Activated naive CD4-positive, alpha-beta T cell treated with Interleukin-2 at 50 U/mL for 16 hours (primary cell): Measurements from ENCODE around the gene SCIN.
"Not testable (repeated sequence)": the region's sequence is repeated elsewhere in the genome, so short reads cannot be mapped to it uniquely, and the experiment has no call there.

Experiments
- DNase-seq: peaks from one replicate; pipeline ENCODE4 v3.0.0-alpha.2; 2020

SCIN gene

DNA sequence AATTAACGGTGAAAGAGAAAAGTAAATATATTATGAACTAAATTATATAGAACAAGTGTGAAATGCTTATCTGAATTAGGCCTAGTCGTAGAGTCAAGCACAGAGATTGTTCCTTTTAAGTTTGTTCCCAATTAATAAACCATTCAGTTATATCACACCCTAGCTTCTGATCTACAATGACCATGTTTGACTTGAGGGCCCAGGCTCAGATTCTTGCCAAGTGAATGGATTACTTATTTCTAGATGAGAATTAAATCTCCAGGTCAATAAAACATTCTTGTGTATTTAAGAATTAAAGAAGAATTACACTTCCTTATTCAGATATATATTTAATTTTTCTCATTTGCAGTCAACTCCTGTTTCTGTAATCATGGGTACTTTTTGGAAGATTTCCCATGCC lies 79.6 kb downstream of the SCIN start:
- DNase-seq: no peak

DNA sequence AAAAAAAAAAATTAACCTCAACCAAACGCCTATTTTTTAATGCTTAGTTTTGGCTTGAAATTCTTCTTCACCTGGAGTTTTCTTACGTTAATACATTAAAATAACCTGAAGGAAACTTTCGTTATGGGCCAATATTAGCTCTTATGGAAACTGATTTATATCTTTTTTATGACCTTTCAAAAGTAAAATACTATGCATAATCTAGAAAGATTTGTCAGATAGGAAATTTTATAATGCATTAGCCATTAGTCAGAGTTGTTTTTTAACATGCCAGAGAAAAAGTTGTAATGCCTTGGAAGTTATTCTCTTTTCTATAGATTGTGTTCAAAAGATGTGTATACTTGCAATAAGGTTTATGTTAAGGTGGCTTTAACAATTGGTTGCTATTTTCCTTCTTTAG lies 82.6 kb downstream of the SCIN start:
- no peak for DNase-seq

DNA sequence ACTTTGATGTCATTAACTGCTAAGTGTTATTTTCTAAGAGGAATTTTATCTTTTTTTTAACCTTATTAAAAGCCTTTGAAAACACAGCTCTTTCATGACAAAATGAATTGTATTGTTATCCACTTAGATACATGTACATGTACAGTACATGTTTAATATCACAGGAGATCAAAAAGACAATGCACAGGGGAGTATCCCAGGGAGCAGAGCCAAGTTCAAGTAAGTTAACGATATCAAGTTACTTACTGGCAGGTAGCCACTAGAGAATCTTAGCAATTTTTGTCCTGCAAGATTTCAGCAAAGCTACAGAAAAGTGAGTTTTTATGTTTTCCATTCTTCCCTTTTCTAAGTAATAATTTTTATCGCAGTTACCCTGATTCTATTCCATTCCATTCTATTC lies 83.0 kb downstream of the SCIN start:
- no peak for DNase-seq

DNA sequence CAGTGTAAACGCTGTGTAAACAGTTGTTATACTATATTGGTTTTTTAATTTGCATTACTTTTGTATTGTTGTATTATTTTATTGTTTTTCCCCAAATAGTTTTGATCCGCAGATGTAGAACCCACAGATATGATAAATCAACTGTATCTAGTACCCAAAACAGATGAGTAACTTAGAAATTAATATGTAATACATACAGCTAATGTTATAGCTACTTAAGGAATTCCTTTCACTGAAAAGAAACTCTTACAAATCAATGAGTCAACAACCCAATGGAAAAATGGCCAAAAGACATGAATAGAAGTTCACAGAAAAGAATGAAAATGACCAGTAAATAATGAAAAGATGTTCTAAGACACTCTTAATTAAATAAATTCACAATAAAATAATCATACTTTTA lies 84.6 kb downstream of the SCIN start:
- DNase-seq: no peak

DNA sequence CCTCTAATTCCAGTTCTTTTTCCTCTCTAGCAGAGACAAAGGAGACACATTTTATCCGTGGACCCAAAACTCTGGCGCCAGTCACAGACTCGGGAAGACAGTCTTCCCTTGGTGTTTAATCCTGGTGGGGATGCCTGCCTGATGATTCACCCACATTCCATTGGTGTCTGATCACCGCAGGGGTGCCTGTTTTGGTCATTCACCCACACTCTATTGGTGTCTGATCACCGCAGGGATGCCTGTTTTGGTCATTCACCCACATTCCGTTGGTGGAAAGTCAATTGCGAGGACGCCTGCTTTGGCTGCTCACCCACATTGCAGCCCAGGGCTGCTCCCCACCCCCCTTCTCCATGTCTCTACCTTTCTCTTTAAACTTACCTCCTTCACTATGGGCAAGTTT lies 89.9 kb downstream of the SCIN start:
- DNase-seq: not testable (repeated sequence)

DNA sequence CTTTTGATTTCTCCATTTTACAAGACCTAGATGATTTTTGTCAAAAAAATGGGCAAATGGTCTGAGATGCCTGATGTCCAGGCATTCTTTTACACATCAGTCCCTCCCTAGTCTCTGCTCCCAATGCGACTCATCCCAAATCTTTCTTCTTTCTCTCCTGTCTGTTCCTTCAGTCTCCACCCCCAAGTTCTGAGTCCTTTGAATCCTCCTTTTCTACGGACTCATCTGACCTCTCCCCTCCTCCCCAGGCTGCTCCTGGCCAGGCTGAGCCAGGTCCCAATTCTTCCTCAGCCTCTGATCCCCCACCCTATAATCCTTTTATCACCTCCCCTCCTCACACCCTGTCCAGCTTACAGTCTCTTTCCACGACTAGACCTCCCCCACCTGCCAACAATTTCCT lies 90.5 kb downstream of the SCIN start:
- DNase-seq: not testable (repeated sequence)

DNA sequence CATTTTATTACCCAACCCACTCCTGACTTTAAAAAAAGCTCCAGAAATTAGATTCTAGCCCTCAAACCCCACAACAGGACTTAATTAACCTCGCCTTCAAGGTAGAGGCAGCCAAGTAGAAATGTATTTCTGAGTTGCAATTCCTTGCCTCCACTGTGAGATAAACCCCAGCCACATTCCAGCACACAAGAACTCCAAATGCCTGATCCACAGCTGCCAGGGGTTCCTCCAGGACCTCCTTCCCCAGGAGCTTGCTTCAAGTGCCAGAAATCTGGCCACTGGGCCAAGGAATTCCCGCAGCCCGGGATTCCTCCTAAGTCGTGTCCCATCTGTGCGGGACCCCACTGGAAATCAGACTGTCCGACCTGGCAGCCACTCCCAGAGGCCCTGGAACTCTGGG lies 91.1 kb downstream of the SCIN start:
- DNase-seq: no peak

DNA sequence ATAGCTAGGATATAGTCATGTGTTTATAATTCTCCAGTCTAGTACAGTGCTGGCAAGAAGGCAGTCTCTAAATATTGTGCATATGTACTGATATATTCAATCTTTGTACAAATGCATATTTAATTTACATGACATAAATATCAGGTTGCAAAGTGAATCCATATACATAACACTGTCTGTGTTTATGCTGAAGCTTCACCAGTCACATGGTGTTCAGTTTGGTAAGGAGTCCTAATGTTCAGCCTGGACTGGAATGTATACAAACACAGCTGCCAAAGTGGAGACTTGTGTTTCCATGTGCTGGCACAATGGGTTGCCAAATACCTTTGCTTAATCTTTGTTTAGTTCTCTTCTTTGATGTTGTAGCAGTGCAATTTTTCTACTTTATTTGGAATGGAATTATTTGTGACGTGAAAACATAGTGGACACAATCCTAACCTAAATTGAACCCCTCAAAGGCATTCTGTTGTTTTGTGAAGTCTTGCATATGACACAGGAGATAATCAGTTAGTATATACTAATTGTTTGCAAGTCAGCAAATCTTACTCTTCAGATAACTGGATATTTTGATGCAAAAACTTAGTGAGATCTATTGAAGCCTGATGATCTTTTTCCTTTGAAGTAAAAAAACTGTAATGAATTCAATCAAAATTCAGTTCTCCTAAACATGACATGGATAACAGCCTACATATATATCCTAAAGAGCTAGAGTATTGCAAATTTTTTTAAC lies 99.6 kb downstream of the SCIN start:
- DNase-seq: no peak

DNA sequence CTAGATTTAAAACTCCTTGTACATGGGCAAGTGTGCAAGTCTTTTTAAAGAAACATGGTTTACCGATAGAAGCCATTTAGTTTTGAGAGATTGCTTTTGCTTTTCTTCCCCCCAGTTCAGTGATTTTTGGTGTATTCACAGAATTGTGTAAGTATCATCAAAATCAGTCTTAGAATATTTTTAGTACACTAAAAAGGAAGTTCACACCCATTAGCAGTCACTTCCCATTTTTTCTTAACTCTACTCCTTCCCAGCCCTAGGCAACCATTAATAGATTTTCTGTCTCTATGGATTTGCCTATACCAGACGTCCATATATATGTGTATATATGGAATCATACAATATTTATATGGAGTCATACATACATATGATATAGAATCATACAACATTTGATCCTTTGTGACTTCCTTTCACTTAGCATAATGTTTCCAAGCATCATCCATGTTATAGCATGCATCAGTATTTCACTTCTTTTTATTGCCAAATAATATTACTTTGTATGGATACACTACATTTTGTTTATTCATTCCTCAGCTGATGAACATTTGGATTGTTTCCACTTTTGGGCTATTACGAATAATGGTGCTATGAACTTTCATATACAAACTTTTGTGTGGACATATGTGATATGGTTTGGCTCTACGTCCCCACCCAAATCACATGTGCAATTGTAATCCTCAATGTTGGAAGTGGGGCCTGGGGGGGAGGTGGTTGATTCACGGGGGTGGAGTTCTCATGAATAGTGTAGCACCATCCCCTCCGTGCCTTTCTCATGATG lies 100.4 kb downstream of the SCIN start:
- no peak for DNase-seq

DNA sequence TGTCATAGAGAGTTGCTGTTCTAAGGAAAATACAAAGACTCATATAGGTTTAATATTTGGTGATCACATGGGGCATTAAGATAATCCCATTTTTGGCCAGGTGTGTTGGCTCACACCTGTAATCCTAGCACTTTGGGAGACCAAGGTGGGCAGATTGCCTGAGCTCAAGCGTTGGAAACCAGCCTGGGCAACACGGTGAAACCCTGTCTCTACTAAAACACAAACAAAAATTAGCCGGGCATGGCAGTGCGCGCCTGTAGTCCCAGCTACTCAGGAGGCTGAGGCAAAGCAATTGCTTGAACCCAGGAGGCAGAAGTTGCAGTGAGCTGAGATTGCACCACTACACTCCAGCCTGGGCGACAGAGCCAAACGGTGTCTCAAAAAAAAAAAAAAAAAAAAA lies 102.9 kb downstream of the SCIN start:
- DNase-seq: not testable (repeated sequence)

DNA sequence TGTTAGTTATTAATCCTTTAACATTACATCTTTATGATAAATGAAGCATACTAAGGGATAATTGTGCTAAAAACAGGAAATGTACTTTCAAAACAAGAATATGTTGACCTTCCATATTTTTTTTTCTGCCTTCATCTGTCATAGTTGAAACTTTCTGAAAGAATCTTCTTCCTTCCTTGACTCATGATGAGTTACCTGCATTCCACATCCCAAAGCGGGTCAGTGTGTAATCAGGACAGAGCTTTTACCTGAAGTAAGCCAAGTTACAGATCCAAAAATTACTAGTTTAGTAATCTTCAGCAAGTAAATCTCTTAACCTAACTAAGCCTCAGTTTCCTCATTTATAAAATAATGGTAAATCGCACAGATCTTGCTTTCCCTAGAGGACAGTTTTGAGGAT lies 103.5 kb downstream of the SCIN start:
- no peak for DNase-seq

DNA sequence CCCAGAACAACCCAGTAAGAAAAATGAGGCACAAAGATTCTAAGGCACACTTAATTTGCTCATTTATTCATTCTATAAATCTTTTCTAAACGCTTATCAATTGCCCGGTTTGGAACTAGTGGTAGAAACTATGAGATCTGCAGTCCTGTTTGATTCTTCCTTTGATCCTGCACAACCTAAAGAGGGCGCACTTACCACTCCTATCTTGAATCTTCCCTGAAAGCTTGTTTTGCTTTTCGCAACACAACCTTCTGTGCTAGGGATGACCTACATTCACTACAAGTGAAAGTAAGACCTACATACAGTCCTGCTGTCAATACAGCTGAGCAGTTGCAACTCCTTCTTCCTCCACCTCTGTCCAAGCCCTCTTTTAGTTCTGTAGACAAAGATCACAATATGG lies 104.3 kb downstream of the SCIN start:
- DNase-seq: peak; percentile 14

DNA sequence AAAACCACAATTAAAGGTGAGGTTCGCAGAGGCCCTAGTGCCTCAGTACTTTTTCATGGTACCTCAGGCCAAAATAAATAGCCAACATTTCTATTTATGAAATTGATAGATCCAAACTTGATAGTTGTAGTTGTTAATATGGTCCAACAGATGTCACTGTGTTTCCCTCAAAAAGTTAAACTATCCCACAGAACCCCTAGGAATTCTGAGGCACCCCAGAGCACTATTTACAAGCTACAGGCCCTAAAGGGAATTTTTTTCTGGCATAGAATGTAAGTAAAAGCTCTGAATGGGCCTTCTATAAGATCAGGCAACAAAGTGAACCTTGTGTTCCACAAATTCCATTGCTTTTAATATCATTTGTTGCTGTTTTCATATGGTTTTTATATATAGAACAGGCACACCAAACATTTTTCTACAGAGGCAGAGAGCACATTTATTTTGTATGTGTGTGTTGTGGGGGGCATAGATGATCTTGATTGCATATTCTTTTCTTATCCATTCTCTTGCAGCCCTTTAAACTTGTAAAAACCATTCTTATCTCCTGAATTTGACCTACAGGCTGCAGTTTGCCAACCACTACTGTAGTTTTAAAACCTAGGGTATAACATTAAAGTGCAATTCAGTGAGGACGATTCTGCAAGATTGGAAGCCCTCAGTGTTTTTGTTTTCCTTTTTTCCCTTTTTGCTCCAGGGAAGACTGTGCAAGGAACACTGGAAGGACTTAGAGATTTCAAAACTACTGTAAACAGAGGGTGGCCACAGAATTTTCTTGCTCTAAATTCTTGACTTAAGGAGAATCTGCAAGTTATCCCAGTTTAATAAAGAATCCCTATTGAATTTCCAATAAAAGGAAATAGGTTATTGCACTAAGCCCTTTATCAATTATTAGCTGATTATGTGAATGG lies 113.4 kb downstream of the SCIN start:
- DNase-seq: no peak

DNA sequence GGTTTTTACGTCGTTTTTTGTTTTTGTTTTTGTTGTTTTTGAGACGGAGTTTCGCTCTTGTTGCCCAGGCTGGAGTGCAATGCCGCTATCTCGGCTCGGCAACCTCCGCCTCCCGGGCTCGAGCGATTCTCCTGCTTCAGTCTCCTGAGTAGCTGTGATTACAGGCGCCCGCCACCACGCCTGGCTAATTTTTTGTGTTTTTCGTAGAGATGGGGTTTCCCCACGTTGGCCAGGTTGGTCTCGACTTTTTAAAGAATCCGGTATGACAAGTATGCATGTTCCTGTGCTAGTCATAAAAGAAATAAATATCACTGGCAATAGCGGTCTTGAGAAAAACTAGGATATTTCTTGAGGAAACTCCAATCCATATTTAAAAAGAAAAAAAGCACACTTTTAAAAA lies 114.2 kb downstream of the SCIN start:
- DNase-seq: no peak

DNA sequence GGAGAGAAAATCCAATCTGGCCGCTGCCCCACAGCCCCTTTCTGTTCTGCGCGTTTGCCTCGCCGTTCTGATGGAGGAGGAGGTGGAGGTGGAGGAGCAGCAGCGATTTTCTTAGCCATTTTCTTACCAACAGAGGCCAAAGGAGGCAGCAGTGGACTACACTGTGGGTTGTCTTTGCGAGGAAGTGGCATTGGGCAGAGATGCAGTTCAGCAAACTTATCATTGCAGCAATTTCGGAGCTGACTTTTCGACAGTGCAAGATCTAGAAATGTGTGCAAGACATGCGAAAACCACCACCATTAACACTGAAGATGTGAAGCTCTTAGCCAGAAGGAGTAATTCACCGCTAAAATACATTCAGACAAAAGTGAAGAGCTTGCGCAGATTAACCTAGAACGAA lies 115.0 kb downstream of the SCIN start:
- DNase-seq: peak; percentile 16

DNA sequence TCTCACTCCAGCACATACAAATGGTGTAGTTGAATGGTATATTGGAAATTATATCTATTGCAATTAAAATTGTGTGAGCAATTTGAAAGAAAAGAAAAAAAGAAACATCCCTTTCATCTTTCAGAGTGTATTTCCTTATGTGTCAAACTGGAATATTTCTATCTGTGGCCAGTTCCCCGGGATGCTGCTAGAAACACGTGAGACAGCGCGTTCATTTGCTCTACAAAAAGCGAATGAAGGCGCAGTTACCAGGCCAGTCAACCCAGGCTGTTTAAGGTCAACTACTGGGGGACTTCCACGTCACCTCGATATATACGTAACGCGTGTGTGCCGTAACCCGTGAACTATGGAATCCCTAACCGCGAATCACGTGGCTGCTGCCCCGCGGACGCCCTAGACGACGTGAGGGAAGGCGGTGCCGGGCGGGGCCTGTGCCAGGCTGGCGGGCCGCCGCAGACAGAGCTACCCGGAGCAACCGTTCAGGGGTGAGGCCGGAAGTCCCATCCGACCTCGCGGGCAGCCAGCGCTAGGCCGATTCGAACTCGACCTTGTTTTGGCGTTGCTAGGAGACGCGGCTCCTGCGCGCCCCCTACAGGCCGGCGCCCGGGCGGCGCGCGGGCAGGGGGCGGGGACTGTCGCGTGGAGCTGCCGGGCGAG lies 115.8 kb downstream of the SCIN start:
- DNase-seq: peak; percentile 96

DNA sequence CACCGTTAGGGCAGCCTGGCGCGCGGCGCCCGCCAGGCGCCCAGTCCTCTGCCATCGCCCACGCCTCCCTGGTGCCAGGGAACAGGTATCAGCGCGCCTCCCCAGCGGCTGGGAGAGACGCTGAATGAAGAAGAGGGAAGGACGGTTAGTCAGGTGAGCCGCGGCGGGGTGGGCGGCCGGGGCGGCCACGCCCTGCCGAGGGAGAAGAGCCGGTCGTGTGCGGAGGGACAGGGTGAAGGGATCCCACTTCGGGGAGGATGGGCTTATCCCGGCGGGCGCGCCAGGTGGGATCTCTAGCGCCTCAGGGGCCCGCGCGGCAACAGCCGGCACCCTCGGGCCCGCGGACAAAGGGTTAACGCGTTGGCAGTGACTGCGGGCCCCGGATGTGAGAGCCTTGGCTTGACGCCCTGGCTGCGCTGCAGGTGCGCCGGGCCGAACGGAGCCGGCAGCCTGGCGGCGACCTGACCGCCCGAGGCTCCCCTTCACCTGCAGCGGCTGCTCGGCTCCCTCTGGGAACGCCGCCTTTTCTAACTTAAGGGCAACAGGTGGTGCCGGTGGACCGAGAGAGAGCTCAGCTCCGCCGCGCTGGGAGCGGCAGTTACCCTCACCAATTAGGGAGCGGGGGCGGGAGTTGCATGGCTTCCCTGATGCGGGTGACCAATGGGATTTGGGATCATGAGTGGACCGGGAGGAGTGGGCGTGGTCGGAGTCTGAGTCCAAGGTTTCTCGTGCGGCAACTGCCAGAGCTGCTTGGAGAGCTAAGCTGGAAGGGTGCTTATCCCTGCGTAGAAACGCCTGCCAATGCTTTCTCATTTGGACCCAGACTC lies 116.6 kb downstream of the SCIN start, which contains the start of gene ARL4A:
TSS of gene ARL4A (plus strand) at position 743 of the 827 bp plus-strand sequence. CDS start 622 bp downstream, outside the sequence.
- peak; percentile 88 for DNase-seq

DNA sequence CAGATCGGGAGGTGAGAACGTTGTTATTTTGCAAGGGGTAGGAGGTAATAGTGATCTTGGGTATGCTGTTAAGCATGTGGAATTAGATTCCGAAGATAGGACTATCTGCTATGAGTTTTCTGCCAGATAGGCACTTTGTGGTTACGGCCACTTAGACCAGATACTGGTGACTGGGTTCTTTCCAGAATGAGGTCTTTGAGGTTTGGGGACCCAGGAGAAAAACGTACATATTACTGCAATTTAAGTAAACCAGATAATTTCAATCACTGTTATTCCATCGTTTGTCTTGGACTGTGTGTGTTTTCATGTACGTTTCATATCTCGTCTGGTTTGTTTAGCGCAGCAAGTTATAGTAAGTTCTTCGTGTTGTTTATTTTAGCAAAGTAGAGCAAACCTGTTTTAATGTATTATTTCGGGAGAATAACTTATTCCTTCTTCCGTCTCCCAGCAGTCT lies 117.2 kb downstream of the SCIN start:
- DNase-seq: no peak

DNA sequence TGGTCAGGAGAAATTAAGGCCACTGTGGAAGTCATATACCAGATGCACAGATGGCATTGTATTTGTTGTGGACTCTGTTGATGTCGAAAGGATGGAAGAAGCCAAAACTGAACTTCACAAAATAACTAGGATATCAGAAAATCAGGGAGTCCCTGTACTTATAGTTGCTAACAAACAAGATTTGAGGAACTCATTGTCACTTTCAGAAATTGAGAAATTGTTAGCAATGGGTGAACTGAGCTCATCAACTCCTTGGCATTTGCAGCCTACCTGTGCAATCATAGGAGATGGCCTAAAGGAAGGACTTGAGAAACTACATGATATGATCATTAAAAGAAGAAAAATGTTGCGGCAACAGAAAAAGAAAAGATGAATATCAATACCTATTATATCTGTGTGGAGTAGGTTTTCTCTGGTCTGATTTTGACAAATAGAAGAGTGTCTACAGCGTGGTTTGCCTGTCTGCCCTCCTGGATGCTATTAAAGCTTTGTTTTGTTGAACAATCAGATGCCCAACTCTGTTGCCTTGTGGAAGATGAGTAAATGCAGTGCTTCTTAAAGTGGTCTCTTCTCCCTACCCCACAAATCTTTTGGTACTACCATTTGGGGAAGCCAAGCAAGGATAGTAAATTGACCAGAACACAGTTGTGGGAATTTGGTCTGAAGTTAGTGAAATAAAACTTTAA lies 118.1 kb downstream of the SCIN start:
- DNase-seq: not testable (repeated sequence)

DNA sequence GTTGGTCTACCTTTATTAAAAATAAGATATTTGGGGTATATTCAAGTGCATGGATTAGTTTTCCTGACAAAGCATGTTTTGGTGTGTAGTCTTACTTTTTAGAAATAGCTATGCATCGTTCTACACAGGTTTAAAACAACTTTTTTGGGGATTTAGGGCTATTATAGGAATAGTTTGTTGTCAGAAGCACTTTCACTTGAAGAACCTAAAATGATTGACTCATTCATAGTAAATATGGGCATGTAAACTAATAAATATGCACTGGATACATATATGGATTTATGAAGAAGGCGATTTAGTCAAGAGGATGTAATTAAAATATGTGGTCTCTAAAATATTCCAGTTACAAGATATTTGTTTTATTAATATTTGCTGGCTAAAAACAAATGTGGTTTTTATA lies 118.9 kb downstream of the SCIN start:
- DNase-seq: no peak
